Measurements from ENCODE around the gene MBTD1. TPM values are rescaled to one million over a fixed set of nuclear protein-coding genes. Genes with fewer than 3 reads are reported as not detected.

The MBTD1 gene
- total and polyA plus RNA-seq, 2 experiments from 2014 or later, result 19.1 to 63.9 TPM

DNA sequence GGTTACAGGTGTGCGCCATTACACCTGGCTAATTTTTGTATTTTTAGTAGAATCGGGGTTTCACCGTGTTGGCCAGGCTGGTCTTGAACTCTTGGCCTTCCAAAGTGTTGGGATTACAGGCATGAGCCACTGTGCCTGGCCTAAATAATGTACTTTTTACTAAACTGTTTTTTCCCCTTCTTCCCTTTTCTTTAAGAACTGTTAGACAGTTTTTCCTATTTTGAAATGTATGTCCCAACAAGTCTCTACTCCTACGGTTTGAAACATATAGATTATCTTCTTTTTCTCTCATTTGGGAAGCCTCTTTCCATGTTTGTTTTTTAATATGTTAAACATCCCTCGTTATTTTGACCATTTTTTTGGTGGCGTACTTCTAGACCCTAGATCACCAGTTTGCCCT is 10.1 kb upstream of the MBTD1 start:
- Mint-ChIP-seq H3K27me3 (ENCODE audit: insufficient read depth, low read depth, poor library complexity) (no peaks in the 10 kb centered on the region), H3K36me3 (ENCODE audit: low read depth) (peaks cover 83% of the 10 kb centered on the region), H3K9me3 (no peaks in the 10 kb centered on the region), H3K4me3 (no peak overlapping the region), H3K27ac (no peak overlapping the region), H3K4me1 (no peaks in the 10 kb centered on the region)
- Histone ChIP-seq H4K20me1 (replicated peaks; ENCODE audit: insufficient read depth) (peaks cover 49% of the 10 kb centered on the region; the same call in 1 of the 2 replicates), H3K4me1 (ENCODE audit: insufficient read depth) (no peaks in the 10 kb centered on the region), H2AFZ (no peak overlapping the region), H3K4me3 (no peak overlapping the region), H3F3A (replicated peaks; ENCODE audit: low read depth) (no peaks in the 10 kb centered on the region), H3K27me3 (ENCODE audit: insufficient read depth) (no peaks in the 10 kb centered on the region), H3K79me2 (replicated peaks; ENCODE audit: insufficient read depth) (peaks cover 91% of the 10 kb centered on the region), H3K36me3 (ENCODE audit: insufficient read depth) (peaks cover 62% of the 10 kb centered on the region), H3K4me2 (no peak overlapping the region), H3K9me2 (ENCODE audit: insufficient read depth) (no peaks in the 10 kb centered on the region), H3K27ac (ENCODE audit: low read depth) (no peak overlapping the region)
- TF ChIP-seq, protein P1, sequence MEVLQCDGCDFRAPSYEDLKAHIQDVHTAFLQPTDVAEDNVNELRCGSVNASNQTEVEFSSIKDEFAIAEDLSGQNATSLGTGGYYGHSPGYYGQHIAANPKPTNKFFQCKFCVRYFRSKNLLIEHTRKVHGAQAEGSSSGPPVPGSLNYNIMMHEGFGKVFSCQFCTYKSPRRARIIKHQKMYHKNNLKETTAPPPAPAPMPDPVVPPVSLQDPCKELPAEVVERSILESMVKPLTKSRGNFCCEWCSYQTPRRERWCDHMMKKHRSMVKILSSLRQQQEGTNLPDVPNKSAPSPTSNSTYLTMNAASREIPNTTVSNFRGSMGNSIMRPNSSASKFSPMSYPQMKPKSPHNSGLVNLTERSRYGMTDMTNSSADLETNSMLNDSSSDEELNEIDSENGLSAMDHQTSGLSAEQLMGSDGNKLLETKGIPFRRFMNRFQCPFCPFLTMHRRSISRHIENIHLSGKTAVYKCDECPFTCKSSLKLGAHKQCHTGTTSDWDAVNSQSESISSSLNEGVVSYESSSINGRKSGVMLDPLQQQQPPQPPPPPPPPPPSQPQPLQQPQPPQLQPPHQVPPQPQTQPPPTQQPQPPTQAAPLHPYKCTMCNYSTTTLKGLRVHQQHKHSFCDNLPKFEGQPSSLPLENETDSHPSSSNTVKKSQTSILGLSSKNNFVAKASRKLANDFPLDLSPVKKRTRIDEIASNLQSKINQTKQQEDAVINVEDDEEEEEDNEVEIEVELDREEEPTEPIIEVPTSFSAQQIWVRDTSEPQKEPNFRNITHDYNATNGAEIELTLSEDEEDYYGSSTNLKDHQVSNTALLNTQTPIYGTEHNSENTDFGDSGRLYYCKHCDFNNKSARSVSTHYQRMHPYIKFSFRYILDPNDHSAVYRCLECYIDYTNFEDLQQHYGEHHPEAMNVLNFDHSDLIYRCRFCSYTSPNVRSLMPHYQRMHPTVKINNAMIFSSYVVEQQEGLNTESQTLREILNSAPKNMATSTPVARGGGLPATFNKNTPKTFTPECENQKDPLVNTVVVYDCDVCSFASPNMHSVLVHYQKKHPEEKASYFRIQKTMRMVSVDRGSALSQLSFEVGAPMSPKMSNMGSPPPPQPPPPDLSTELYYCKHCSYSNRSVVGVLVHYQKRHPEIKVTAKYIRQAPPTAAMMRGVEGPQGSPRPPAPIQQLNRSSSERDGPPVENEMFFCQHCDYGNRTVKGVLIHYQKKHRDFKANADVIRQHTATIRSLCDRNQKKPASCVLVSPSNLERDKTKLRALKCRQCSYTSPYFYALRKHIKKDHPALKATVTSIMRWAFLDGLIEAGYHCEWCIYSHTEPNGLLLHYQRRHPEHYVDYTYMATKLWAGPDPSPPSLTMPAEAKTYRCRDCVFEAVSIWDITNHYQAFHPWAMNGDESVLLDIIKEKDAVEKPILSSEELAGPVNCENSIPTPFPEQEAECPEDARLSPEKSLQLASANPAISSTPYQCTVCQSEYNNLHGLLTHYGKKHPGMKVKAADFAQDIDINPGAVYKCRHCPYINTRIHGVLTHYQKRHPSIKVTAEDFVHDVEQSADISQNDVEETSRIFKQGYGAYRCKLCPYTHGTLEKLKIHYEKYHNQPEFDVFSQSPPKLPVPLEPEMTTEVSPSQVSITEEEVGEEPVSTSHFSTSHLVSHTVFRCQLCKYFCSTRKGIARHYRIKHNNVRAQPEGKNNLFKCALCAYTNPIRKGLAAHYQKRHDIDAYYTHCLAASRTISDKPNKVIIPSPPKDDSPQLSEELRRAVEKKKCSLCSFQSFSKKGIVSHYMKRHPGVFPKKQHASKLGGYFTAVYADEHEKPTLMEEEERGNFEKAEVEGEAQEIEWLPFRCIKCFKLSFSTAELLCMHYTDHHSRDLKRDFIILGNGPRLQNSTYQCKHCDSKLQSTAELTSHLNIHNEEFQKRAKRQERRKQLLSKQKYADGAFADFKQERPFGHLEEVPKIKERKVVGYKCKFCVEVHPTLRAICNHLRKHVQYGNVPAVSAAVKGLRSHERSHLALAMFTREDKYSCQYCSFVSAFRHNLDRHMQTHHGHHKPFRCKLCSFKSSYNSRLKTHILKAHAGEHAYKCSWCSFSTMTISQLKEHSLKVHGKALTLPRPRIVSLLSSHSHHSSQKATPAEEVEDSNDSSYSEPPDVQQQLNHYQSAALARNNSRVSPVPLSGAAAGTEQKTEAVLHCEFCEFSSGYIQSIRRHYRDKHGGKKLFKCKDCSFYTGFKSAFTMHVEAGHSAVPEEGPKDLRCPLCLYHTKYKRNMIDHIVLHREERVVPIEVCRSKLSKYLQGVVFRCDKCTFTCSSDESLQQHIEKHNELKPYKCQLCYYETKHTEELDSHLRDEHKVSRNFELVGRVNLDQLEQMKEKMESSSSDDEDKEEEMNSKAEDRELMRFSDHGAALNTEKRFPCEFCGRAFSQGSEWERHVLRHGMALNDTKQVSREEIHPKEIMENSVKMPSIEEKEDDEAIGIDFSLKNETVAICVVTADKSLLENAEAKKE (CRISPR knock-in tag; IDR thresholded peaks at IDR 0.05), result no peak
- no peak for TF ChIP-seq STAT1 (IDR thresholded peaks at IDR 0.05; ENCODE audit: unreplicated experiment)
- no peak for TF ChIP-seq EZH2phosphoT487 (IDR thresholded peaks at IDR 0.05; ENCODE audit: unreplicated experiment)
- no peak for TF ChIP-seq NANOG (IDR thresholded peaks at IDR 0.05; ENCODE audit: borderline replicate concordance)
- no peak for TF ChIP-seq JUNB (IDR thresholded peaks at IDR 0.05; ENCODE audit: unreplicated experiment)
- no peak for TF ChIP-seq POLR2AphosphoS5 (IDR thresholded peaks at IDR 0.05; ENCODE audit: low read depth)
- TF ChIP-seq, protein P2, sequence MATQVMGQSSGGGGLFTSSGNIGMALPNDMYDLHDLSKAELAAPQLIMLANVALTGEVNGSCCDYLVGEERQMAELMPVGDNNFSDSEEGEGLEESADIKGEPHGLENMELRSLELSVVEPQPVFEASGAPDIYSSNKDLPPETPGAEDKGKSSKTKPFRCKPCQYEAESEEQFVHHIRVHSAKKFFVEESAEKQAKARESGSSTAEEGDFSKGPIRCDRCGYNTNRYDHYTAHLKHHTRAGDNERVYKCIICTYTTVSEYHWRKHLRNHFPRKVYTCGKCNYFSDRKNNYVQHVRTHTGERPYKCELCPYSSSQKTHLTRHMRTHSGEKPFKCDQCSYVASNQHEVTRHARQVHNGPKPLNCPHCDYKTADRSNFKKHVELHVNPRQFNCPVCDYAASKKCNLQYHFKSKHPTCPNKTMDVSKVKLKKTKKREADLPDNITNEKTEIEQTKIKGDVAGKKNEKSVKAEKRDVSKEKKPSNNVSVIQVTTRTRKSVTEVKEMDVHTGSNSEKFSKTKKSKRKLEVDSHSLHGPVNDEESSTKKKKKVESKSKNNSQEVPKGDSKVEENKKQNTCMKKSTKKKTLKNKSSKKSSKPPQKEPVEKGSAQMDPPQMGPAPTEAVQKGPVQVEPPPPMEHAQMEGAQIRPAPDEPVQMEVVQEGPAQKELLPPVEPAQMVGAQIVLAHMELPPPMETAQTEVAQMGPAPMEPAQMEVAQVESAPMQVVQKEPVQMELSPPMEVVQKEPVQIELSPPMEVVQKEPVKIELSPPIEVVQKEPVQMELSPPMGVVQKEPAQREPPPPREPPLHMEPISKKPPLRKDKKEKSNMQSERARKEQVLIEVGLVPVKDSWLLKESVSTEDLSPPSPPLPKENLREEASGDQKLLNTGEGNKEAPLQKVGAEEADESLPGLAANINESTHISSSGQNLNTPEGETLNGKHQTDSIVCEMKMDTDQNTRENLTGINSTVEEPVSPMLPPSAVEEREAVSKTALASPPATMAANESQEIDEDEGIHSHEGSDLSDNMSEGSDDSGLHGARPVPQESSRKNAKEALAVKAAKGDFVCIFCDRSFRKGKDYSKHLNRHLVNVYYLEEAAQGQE (IDR thresholded peaks at IDR 0.05; ENCODE audit: unreplicated experiment), result no peak
- no peak for TF ChIP-seq EZH2 (IDR thresholded peaks at IDR 0.05; ENCODE audit: low read depth, unreplicated experiment)
- no peak for TF ChIP-seq ZNF331 (CRISPR knock-in tag; IDR thresholded peaks at IDR 0.05; ENCODE audit: low read depth)
- no peak for TF ChIP-seq ZNF114 (CRISPR knock-in tag; IDR thresholded peaks at IDR 0.05)
- TF ChIP-seq, protein P3, sequence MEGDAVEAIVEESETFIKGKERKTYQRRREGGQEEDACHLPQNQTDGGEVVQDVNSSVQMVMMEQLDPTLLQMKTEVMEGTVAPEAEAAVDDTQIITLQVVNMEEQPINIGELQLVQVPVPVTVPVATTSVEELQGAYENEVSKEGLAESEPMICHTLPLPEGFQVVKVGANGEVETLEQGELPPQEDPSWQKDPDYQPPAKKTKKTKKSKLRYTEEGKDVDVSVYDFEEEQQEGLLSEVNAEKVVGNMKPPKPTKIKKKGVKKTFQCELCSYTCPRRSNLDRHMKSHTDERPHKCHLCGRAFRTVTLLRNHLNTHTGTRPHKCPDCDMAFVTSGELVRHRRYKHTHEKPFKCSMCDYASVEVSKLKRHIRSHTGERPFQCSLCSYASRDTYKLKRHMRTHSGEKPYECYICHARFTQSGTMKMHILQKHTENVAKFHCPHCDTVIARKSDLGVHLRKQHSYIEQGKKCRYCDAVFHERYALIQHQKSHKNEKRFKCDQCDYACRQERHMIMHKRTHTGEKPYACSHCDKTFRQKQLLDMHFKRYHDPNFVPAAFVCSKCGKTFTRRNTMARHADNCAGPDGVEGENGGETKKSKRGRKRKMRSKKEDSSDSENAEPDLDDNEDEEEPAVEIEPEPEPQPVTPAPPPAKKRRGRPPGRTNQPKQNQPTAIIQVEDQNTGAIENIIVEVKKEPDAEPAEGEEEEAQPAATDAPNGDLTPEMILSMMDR (conservative IDR thresholded peaks at IDR 0.05; ENCODE audit: low read depth in 2 of 2), result no peak
- TF ChIP-seq, protein P4, sequence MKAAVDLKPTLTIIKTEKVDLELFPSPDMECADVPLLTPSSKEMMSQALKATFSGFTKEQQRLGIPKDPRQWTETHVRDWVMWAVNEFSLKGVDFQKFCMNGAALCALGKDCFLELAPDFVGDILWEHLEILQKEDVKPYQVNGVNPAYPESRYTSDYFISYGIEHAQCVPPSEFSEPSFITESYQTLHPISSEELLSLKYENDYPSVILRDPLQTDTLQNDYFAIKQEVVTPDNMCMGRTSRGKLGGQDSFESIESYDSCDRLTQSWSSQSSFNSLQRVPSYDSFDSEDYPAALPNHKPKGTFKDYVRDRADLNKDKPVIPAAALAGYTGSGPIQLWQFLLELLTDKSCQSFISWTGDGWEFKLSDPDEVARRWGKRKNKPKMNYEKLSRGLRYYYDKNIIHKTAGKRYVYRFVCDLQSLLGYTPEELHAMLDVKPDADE (IDR thresholded peaks at IDR 0.05), result no peak
- no peak for TF ChIP-seq CREB1 (CRISPR knock-in tag; IDR thresholded peaks at IDR 0.05; ENCODE audit: low read depth)
- no peak for ATAC-seq
- DNase-seq (ENCODE audit: low spot score), result no peak
